Suppressor macrophage treated with lipopolysaccharide for 4 hours (primary cell): ENCODE data around the gene TNFRSF4.
"Not testable (repeated sequence)": the region's sequence is repeated elsewhere in the genome, so short reads cannot be mapped to it uniquely, and the experiment has no call there.

ENCODE experiments used
- DNase-seq: peaks from one replicate; pipeline ENCODE4 v3.0.0-alpha.2; 2020

Gene TNFRSF4

DNA sequence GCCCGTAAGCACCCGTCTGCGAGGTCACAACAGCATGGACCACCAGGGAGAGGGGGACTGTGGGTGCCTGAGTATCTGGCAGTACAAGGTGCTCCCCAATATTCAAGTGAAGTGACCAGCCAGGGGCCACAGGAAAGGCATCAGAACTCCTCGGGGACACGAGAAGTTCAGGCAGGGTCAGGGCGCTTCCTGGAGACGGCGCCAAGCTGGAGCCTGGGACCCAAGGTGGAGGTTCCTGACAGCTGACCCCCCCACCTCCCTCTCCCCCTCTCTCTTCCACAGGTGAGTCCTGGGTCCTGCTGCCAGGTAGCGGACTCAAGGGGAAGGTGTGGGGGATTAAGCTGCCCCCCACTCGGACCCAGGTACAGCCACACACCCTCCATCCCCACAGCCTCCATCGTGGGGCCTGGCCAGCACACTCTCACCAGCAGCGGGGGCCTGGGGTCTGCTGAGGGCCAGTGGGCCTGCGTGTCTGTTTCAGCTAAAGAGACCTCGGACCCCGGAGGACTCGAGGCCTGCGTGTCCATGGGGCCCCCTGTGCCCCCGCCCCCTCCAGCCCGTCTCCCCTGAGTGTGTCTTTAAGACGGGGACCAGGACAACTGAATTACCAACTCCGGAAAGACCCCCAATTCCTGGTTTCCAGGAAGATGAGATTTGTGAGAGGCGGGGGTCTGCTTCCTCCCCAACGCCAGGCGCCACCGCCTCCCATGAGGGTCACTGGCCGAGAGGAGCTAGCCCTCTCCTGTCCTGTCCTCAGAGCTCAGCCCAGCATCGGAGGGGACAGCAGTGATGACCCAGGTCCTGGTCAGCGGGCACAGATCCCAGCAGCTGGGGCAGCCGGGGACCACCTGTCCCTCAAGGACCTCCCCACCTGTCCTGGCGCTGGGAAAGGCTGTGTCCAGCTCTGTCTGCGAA lies 13.7 kb downstream of the TNFRSF4 start:
- DNase-seq, result no peak

DNA sequence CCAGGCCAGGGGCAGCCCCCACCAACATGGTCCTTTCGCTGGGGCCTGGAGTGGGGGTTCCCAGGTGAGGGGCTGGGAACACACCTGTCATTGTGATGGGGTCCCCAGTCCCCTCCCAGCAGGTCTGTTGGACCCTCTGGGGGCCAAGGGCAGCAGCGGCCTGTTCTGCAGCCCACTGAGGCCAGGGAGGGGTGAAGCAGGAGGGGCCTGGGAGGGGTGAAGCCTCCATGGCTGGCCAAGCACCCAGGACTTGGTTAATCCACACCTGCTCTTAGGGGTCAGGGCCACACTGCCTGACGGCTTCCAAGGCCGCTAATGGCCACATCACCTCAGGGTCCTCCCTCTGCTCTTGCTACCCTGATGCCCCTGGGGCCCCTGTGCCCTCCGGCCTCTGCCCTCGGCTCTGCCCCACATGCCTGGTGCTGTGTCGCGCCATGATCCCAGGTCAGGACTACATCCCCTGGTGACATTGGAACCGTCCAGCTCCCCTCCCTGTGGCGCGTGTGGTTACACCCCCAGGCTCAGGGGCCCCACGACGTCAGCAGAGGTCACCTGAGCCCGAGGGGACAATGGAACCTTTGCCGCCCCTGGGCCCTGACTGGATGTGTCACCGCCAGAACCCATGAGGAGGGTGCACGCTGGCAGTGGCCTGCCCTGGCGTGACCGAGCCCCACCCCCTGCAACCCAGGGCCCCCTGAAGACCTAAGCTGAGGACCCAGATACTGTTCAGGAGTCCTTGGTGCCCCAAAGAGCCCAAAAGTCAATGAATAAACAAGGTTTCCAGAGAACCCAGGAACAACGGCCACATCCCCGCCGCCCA lies 14.6 kb downstream of the TNFRSF4 start:
- no peak for DNase-seq

DNA sequence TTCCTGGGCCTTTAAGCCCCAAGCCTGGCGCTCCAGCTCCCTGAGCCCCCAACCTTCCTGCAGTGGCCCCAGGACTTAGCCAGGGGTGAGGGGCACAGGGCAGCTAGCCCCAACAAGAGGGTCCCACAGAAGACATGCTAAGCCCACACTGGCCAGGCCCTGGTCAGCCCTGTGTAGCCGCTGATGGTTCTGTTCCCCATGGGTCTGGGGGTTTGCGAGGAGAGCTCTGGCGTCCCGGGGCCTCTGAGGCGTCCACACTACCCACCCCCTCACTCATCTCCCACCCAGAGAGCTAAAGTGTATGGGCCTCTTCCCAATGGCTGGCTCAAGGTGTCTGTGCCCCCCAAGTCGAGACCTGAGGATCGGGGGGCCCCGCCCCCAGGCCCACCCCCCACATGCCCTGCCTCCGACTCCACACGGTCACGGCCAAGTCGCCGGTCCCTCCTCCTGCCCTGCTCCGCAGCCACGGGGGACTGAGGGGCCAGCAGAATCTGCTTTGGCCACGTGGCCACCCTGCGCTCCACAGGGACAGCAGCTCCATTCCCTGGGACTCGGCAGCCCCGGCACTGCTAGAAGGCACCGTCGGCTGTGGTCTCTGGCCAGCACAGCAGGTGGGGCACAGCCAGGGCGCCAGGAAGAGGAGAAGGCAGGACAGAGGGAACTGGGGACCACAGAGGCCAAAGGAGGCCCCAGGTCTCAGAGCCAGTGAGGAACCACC lies 15.4 kb downstream of the TNFRSF4 start:
- no peak for DNase-seq

DNA sequence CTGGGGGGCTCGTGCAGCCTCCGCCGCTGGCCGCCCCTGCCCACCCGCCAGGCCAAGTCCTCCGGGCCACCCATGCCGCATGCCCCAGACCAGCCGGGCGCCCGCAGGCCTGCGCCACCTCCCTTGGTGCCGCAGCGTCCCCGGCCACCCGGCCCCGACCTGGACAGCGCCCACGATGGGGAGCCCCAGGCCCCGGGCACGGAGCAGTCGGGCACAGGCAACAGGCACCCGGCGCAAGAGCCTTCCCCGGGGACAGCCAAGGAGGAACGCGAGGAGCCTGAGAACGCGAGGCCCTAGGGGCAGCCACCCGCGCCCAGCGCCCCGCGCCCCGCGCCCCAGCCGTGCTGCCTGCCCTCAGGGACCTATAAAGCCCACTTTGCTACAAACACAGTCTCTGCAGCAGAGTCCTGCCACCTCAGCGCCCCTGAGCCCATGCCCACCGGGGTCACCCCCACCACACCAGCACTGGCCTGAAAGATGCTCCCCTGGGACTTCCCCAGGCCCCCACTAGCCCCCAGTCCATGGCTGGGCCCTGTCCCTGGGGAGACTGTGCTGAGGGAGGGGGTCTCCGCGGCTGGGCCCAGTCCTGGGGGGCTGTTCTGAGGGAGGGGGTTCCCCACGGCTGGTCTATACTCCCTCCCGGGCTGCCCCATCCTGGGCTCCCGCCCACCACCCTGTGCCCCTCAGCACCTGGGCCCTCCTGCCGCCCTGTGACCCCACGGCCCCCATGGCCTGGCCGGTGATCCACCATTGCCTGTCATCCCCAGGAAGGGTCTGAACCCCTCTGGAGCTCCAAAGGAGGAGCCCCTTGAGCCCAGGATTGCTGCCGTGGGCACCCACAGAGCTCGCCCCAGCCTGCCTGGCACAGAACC lies 16.2 kb downstream of the TNFRSF4 start:
- DNase-seq, result no peak

DNA sequence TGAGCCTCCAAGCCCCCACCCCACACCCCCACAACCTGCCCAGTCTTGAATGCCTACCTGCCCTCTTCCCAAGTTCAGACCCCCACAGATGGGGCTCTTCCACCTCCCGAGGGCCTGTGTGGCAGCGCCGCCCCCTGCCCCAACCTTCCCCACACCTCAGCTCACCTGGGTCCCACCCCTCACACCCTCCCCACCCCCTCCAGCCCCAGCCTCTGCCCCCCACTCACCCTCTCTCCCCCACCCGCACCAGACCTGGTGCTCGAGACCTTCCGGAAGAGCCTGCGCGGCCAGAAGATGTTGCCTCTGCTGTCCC lies 16.8 kb downstream of the TNFRSF4 start:
- no peak for DNase-seq

DNA sequence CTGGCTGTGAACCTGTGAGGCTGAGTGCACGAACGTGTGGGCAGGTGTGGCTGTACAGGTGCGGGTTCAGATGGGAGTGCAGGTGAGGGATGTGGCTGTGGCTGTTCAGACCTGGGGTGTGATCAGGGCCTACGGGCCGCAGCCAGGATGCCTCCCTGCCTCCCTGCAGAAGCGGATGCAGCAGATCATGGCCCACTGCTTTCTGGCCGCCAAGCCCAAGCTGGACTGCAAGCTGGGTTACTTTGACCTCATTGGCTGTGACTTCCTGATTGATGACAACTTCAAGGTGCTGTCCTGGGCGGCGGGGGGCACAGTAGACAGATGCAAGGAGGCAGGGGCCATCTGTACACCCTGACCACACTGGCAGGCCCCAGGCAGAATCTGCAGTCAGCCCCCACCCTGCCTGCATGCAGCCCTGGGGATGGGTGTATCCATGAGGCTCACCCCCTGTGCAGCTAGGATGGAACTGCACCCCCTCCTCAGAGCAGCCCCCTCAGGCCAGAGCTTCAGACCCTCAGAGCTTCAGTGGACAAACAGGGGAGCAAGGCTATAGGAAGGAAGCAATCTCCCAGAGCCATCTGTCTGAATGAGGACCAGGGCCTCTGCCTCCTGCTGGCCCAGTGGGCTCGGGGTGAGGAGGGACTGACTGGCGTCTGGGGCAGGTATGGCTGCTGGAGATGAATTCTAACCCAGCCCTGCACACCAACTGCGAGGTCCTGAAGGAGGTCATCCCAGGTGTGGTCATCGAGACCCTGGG lies 17.3 kb downstream of the TNFRSF4 start:
- no peak for DNase-seq

DNA sequence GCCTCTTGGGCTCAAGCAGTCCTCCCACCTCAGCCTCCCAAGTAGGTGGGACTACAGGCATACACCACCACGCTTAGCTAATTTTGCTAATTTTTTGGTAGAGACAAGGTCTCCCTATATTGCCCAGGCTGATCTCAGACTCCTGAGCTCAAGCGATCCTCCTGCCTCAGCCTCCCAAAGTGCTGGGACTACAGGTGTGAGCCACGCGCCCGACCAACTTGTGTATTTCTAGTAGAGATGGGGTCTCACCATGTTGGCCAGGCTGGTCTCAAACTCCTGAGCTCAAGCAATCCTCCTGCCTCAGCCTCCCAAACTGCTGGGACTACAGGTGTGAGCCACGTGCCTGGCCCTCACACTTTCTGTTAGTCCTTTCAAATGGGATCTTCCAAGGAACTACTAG lies 18.2 kb downstream of the TNFRSF4 start:
- DNase-seq, result not testable (repeated sequence)

DNA sequence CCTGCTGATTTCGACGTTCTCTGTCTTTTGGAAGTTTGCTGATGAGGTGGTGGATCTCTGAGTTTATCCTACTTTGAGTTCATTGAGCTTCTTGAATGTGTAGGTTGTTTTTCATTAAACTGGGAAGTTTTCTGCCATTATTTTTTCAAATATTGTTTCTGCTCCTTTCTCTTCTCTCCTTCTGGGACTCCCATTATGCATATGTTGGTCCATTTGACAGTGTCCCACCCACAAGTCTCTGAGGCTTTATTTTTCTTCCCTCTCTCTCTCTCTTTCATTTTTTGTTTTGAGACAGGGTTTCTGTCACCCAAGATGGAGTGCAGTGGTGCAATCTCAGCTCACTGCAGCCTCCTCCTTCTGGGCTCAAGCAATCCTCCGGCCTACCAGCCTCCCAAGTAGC lies 19.2 kb downstream of the TNFRSF4 start:
- no peak for DNase-seq

DNA sequence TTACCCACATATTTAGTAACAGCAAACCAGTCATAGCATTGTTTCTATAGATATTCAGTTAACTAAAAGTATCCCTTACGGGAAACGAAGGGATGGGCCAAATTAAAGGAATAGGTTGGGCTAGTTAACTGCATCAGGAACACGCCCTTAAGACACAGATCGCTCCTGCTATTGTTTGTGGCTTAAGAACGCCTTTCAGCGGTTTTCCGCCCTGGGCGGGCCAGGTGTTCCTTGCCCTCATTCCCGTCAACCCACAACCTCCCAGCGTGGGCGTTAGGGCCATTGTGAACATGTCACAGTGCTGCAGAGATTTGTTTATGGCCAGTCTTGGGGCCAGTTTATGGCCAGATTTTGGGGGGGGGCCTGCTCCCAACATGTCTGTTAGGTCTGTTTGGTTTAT lies 22.2 kb downstream of the TNFRSF4 start:
- no peak for DNase-seq

DNA sequence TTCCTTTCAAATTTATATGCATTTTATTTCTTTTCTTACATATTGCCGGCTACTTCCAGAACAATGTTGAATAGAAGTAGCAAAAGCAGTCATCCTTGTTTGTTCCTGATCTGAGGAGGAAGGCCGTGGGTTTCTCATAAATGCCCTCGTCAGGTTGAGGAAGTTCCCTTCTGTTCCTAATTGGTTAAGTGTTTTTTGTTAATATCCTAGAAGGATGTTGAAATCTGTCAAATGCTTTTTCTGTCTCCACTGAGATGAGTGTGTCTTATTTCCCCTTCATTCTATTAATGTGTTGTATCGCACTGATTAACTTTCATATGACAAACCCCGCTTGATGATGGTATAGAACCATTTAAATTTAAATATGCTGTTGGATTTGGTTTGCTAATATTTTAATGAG lies 24.8 kb downstream of the TNFRSF4 start:
- peak; percentile 73 for DNase-seq

DNA sequence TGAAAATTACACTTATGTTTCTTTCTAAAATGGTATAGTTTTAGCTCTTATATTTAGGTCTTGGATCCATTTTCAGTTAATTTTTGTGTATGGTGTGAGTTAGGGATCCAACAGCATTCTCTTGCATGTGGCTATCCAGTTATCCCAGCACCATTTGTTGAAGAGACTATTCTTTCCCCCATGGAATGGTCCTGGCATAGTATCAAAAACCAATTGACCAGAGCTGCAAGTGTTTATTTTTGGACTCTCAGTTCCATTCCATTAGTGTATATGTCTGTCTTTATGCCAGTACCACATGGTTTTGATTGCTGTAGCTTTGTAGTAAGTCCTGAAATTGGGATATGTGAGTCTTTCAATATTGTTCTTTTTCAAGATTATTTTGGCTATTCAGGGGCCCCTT lies 26.0 kb downstream of the TNFRSF4 start:
- no peak for DNase-seq

DNA sequence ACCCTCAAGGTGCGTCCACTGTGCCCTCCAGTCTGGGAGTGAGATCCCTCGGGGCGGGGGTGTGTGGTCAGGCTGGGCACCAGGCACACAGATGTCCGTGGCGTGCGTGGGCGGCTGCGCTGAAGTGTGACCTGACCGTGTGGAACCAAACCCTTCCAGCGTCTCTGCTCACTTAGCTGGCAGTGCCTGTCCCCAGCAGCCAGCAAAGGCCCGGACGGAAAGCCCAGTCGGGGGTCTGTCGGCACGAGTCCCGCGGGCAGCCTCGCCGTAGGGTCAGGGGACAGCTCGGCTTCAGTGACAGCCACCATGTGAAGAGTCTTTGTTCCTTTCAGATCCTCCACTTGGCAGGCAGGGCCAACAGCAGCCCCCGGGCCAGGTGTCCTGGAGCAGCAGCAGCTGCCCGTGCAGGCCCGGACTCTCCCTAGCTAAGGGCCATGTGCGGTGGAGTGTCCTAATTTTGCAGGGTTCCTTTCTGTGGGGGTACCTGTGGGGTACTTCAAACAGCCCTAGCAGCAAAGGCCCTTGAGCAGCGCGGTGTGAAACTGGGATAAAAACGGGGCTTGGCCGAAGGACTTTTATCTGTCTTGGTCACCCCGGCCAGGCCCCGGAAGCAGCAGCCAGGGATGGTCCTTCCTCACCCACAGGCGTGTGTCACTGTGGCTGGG lies 28.7 kb downstream of the TNFRSF4 start:
- DNase-seq, result no peak

DNA sequence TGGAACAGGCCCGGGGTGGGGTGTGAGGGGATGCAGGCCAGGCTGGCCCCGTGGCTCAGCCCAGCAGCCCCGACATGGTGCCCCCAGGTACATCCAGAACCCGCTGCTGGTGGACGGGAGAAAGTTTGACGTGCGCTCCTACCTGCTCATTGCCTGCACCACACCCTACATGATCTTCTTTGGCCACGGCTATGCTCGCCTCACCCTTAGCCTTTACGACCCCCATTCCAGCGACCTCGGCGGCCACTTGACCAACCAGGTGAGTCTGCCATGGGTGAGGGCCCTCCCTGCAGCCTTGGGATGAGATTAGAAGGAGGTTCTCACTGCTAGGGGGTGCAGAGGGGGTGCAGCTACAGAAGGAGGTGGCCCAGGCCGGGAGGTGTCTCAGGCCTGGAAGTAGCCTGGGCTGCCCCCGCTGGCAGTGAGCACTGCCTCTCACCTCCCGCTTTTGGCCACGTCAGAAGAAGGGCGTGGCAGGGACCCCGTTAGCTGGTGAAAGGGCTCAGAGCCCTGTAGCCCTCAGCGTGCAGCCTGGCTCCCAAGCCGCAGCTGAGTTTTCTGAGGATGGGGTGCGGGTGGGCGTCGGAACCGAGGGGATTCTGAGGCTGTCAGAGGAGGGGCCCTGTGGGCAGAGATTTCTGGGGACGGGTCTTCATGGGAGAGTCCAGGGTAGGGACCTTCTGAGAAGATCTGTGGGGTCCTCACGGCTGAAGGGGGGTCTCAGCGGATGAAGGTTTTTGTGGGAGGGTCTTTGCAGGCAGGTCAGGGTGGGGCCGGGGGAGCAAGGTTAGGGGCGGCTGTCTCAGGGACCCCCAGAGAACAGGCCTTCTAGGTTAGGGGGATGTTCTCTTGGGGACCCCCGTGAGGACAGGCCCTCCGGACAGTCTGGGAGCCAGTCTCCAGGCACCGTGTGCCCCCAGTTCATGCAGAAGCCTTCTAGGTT lies 29.8 kb downstream of the TNFRSF4 start:
- DNase-seq, result no peak

DNA sequence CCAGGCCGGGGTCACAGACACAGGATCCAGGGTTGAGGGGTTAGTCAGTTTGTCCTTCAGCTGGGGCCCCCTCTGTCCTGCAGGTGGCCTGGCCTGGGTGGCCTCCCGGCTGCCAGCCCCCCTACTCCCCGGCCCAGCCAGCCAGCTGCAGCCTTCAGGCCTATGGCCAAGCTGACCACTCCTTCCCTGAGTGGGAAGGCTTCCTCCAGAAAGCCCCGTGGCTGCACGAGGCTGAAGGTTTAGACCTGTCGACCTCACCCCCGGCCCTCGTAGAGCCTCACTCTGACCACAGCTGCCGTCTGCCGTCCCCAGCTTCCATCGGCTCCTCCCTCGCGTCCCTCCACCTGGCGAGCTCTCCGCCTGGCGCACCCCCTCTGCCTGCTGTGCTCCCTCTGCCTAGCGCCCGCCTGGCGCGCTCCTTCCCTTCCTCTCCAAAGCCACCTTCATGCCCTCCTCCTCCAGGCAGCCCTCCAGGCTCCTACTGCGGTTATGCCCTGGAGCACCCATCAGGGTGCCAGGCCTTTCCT lies 30.7 kb downstream of the TNFRSF4 start:
- no peak for DNase-seq

DNA sequence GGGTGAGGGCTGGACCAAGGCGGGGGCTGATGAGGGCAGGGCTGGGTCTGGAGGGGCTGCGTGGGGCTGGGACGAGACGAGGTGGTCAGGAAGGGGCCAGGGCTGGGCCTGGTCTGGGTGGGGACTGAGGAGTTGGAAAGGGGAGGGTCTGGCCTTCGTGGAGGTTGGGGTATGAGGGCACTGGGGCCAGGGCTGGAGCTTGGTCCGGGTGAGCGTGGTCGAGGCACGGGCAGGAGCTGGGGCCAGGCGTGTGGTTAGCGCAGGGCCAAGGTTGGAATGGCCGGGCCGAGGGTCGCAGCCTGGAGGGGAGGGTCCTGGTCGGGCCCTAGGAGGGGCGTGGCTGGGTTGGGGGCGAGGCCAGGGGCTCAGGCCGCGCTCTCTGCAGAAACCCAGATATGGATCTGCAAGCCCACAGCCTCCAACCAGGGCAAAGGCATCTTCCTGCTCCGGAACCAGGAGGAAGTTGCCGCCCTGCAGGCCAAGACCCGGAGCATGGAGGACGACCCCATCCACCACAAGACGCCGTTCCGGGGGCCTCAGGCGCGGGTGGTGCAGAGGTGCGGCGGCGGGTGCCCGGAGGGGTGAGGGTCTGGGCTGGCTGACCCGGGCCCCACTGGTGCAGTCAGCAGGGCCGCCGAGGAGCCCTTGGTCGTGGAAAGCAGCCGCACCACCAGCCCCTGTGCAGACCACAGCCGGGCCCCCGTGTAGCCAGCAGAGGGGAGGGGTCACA lies 31.3 kb downstream of the TNFRSF4 start:
- no peak for DNase-seq

DNA sequence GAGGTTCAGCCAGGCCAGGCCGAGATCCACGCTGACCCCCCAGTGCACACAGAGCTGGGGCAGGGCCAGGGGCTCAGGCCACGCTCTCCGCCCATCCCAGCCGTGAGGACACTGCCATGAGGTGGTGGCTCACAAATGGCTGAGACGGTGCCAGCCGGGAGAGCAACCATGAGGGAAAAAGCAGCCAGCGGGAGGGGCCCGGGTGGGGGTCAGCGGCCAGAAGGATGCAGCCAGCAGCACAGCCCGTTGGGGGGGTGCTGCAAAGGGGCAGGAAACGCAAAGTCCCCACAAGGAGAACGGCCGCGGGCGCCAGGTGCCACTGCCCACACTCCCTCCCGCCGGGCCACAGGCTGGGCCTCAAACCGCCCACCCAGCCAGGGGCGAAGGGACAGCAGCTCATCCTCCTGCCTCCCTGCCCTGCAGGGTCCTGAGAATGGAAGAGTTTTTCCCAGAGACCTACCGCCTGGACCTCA lies 32.0 kb downstream of the TNFRSF4 start:
- no peak for DNase-seq

DNA sequence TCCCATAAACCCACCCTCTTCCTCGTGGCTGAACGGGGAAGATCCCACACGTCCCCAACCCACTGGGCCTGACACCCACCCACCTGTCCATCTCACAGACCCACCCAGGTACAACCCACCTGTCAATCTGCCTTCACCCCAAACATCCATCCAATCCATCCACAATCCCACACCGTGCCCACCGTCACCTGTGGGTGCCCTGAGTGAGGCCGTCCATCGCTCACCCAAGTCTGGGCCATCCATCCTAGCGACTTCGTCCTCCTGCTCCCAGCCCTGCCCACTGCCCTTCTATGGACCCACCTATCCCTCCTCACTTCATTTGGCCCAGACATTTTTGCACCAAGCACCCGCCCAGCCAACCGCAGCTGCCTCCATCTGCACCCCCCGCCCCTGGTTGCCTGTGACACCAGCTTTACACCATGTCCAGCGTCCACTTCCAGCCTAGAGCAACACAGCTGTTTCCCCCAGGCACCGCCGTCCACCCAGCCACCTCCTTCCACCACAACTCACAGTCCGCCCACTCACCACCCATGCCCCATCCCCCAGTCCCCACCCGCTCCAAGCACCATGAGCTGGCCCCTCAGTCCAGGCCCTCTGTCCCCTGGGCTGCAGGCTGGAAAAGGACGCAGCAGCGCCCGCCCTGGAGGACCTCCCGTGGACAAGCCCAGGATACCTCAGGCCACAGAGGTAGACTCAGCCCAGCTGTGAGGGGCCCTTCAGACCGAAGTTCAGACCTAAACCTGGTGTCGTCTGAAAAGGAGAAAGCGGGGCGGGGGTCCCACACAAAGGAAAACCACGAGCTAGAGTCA lies 32.6 kb downstream of the TNFRSF4 start:
- DNase-seq, result no peak
